ENCODE results near the gene ITGA3.

The ITGA3 gene

GRCh38 chr17:50094753-50095619 is 39.1 kb downstream of the ITGA3 start, which contains the start of gene PDK2:
TSS of gene PDK2 (plus strand) at chr17:50095351. CDS start at chr17:50095436, 85 bp downstream.
- peak; percentile 95 for DNase-seq (ENCODE audit: low spot score)

GRCh38 chr17:50095626-50096037 is 39.7 kb downstream of the ITGA3 start:
- no peak for DNase-seq (ENCODE audit: low spot score)

GRCh38 chr17:50096092-50096491 is 40.2 kb downstream of the ITGA3 start:
- DNase-seq (ENCODE audit: low spot score): no peak

- DNase-seq (ENCODE audit: low spot score): no peak
Observed at GRCh38 chr17:50096758-50097157, 40.8 kb downstream of the ITGA3 start.

- DNase-seq (ENCODE audit: low spot score): no peak
Observed at GRCh38 chr17:50097455-50097854, 41.5 kb downstream of the ITGA3 start.

GRCh38 chr17:50097926-50098325 is 42.0 kb downstream of the ITGA3 start:
- DNase-seq (ENCODE audit: low spot score): no peak

- DNase-seq (ENCODE audit: low spot score): no peak
Observed at GRCh38 chr17:50098583-50098982, 42.7 kb downstream of the ITGA3 start.

GRCh38 chr17:50099003-50099402 is 43.1 kb downstream of the ITGA3 start:
- no peak for DNase-seq (ENCODE audit: low spot score)

GRCh38 chr17:50100480-50100883 is 44.6 kb downstream of the ITGA3 start:
- no peak for DNase-seq (ENCODE audit: low spot score)

GRCh38 chr17:50100921-50101345 is 45.0 kb downstream of the ITGA3 start:
- DNase-seq (ENCODE audit: low spot score): no peak

GRCh38 chr17:50101346-50102163 is 45.6 kb downstream of the ITGA3 start:
- DNase-seq (ENCODE audit: low spot score): no peak

GRCh38 chr17:50102164-50102991 is 46.5 kb downstream of the ITGA3 start:
- DNase-seq (ENCODE audit: low spot score): no peak

GRCh38 chr17:50103252-50103651 is 47.3 kb downstream of the ITGA3 start:
- DNase-seq (ENCODE audit: low spot score): no peak

- no peak for DNase-seq (ENCODE audit: low spot score)
Observed at GRCh38 chr17:50103941-50104340, 48.0 kb downstream of the ITGA3 start.

- no peak for DNase-seq (ENCODE audit: low spot score)
Observed at GRCh38 chr17:50105811-50106210, 49.9 kb downstream of the ITGA3 start.

GRCh38 chr17:50106393-50107131 is 50.7 kb downstream of the ITGA3 start:
- DNase-seq (ENCODE audit: low spot score): no peak

- no peak for DNase-seq (ENCODE audit: low spot score)
Observed at GRCh38 chr17:50107790-50108414, 52.0 kb downstream of the ITGA3 start.

GRCh38 chr17:50108556-50108955 is 52.6 kb downstream of the ITGA3 start:
- no peak for DNase-seq (ENCODE audit: low spot score)

- no peak for DNase-seq (ENCODE audit: low spot score)
Observed at GRCh38 chr17:50109207-50109606, 53.3 kb downstream of the ITGA3 start.

GRCh38 chr17:50109785-50110184 is 53.9 kb downstream of the ITGA3 start:
- DNase-seq (ENCODE audit: low spot score): no peak
